ENCODE results near the gene KAT2A.

- no peak for TF ChIP-seq CTCF (conservative IDR thresholded peaks at IDR 0.05)
- TF ChIP-seq ZFX (IDR thresholded peaks at IDR 0.05), result no peak
Observed at GRCh38 chr17:42097691-42098631, 23.2 kb downstream of the KAT2A start, which contains the start of gene ZNF385C.

Measured in C4-2B (cell line).